Measurements from ENCODE around the gene HNRNPF.

Gene HNRNPF

GRCh38 chr10:43375401-43376020, 33.5 kb downstream of the HNRNPF start:
- Histone ChIP-seq H3K4me2 (ENCODE audit: low read length) (no peak overlapping the region), H3F3A (ENCODE audit: control insufficient read depth, insufficient read depth) (no peaks in the 10 kb centered on the region), H3K4me3 (ENCODE audit: low read length) (no peak overlapping the region), H3K27ac (ENCODE audit: low read depth, low read length) (no peak overlapping the region), H3K27me3 (ENCODE audit: control insufficient read depth, low read length) (peaks cover 8% of the 10 kb centered on the region), H4K20me1 (ENCODE audit: control insufficient read depth, insufficient read depth, low read depth, low read length) (no peaks in the 10 kb centered on the region), H3K36me3 (ENCODE audit: control insufficient read depth, low read length) (no peaks in the 10 kb centered on the region), H3K9me2 (replicated peaks; ENCODE audit: control insufficient read depth, low read length) (no peaks in the 10 kb centered on the region), H3K4me1 (ENCODE audit: control insufficient read depth, low read length) (no peaks in the 10 kb centered on the region), H3K79me2 (ENCODE audit: control insufficient read depth, low read length) (no peaks in the 10 kb centered on the region), H3K9me3 (ENCODE audit: control insufficient read depth, insufficient read depth, low read length) (no peaks in the 10 kb centered on the region)
- no peak for TF ChIP-seq EZH2phosphoT487 (IDR thresholded peaks at IDR 0.05; ENCODE audit: borderline replicate concordance, low read length)
- TF ChIP-seq CTCF (IDR thresholded peaks at IDR 0.05; ENCODE audit: low read depth, low read length, poor library complexity, severe bottlenecking) = no peak

- Histone ChIP-seq H3K4me1 (ENCODE audit: control insufficient read depth, low read length) (no peaks in the 10 kb centered on the region), H3K79me2 (ENCODE audit: control insufficient read depth, low read length) (no peaks in the 10 kb centered on the region), H3K27ac (ENCODE audit: low read depth, low read length) (no peak overlapping the region), H3K9me2 (replicated peaks; ENCODE audit: control insufficient read depth, low read length) (no peaks in the 10 kb centered on the region), H3K4me2 (ENCODE audit: low read length) (no peak overlapping the region), H4K20me1 (ENCODE audit: control insufficient read depth, insufficient read depth, low read depth, low read length) (no peaks in the 10 kb centered on the region), H3K9me3 (ENCODE audit: control insufficient read depth, insufficient read depth, low read length) (no peaks in the 10 kb centered on the region), H3F3A (ENCODE audit: control insufficient read depth, insufficient read depth) (no peaks in the 10 kb centered on the region), H3K36me3 (ENCODE audit: control insufficient read depth, low read length) (no peaks in the 10 kb centered on the region), H3K4me3 (ENCODE audit: low read length) (no peak overlapping the region), H3K27me3 (ENCODE audit: control insufficient read depth, low read length) (peaks cover 8% of the 10 kb centered on the region)
- TF ChIP-seq EZH2phosphoT487 (IDR thresholded peaks at IDR 0.05; ENCODE audit: borderline replicate concordance, low read length) = no peak
Observed at GRCh38 chr10:43374194-43374593, 34.8 kb downstream of the HNRNPF start.

GRCh38 chr10:43373461-43373860, 35.5 kb downstream of the HNRNPF start:
- no peak overlapping the region for H3K27ac ChIP-seq (ENCODE audit: low read depth, low read length)
- TF ChIP-seq CTCF (IDR thresholded peaks at IDR 0.05; ENCODE audit: low read depth, low read length, poor library complexity, severe bottlenecking) = no peak
- no peak for TF ChIP-seq EZH2phosphoT487 (IDR thresholded peaks at IDR 0.05; ENCODE audit: borderline replicate concordance, low read length)
- peaks cover 8% of the 10 kb centered on the region for H3K27me3 ChIP-seq (ENCODE audit: control insufficient read depth, low read length)
- H3K9me3 ChIP-seq (ENCODE audit: control insufficient read depth, insufficient read depth, low read length) = no peaks in the 10 kb centered on the region
- no peaks in the 10 kb centered on the region for H4K20me1 ChIP-seq (ENCODE audit: control insufficient read depth, insufficient read depth, low read depth, low read length)
- no peaks in the 10 kb centered on the region for H3K4me1 ChIP-seq (ENCODE audit: control insufficient read depth, low read length)
- no peaks in the 10 kb centered on the region for H3K36me3 ChIP-seq (ENCODE audit: control insufficient read depth, low read length)
- no peaks in the 10 kb centered on the region for H3K9me2 ChIP-seq (replicated peaks; ENCODE audit: control insufficient read depth, low read length)
- H3K79me2 ChIP-seq (ENCODE audit: control insufficient read depth, low read length) = no peaks in the 10 kb centered on the region
- H3F3A ChIP-seq (ENCODE audit: control insufficient read depth, insufficient read depth) = no peaks in the 10 kb centered on the region
- no peak overlapping the region for H3K4me3 ChIP-seq (ENCODE audit: low read length)
- H3K4me2 ChIP-seq (ENCODE audit: low read length) = no peak overlapping the region

GRCh38 chr10:43372765-43373361, 36.1 kb downstream of the HNRNPF start:
- Histone ChIP-seq H3K9me3 (ENCODE audit: control insufficient read depth, insufficient read depth, low read length) (no peaks in the 10 kb centered on the region), H3K36me3 (ENCODE audit: control insufficient read depth, low read length) (no peaks in the 10 kb centered on the region), H4K20me1 (ENCODE audit: control insufficient read depth, insufficient read depth, low read depth, low read length) (no peaks in the 10 kb centered on the region), H3K4me1 (ENCODE audit: control insufficient read depth, low read length) (no peaks in the 10 kb centered on the region), H3K9me2 (replicated peaks; ENCODE audit: control insufficient read depth, low read length) (no peaks in the 10 kb centered on the region), H3K79me2 (ENCODE audit: control insufficient read depth, low read length) (no peaks in the 10 kb centered on the region), H3F3A (ENCODE audit: control insufficient read depth, insufficient read depth) (no peaks in the 10 kb centered on the region), H3K4me3 (ENCODE audit: low read length) (no peak overlapping the region), H3K4me2 (ENCODE audit: low read length) (no peak overlapping the region), H3K27me3 (ENCODE audit: control insufficient read depth, low read length) (peaks cover 8% of the 10 kb centered on the region), H3K27ac (ENCODE audit: low read depth, low read length) (no peak overlapping the region)
- no peak for TF ChIP-seq CTCF (IDR thresholded peaks at IDR 0.05; ENCODE audit: low read depth, low read length, poor library complexity, severe bottlenecking)
- no peak for TF ChIP-seq EZH2phosphoT487 (IDR thresholded peaks at IDR 0.05; ENCODE audit: borderline replicate concordance, low read length)

Measured in DOHH2 (cell line).